ENCODE measurements around the gene MORN1. TPM values are rescaled to one million over a fixed set of nuclear protein-coding genes. Genes with fewer than 3 reads are reported as not detected.

Gene MORN1
- total RNA-seq, 4 donors from 2014 or later = 0.59 to 20.0 (median 9.5) TPM

- no peaks in the 10 kb centered on the region for H3K27me3 ChIP-seq
- DNase-seq = no peak
- no peak overlapping the region for H3K27ac ChIP-seq
- H3K4me3 ChIP-seq = no peak overlapping the region
- TF ChIP-seq CTCF (IDR thresholded peaks at IDR 0.05) (no peak), POLR2A (IDR thresholded peaks at IDR 0.05) (no peak)
- no peaks in the 10 kb centered on the region for H3K9me3 ChIP-seq
- intact Hi-C loops (cut with DNase I; ENCODE audit: low total_unique reads) = no loop called here
- no peaks in the 10 kb centered on the region for H3K36me3 ChIP-seq
- no peaks in the 10 kb centered on the region for H3K4me1 ChIP-seq
Observed at GRCh38 chr1:2437617-2438016, 46.3 kb upstream of the MORN1 start.

- Histone ChIP-seq H3K27ac (no peak overlapping the region), H3K4me1 (no peaks in the 10 kb centered on the region), H3K9me3 (no peaks in the 10 kb centered on the region), H3K4me3 (no peak overlapping the region), H3K36me3 (no peaks in the 10 kb centered on the region), H3K27me3 (no peaks in the 10 kb centered on the region)
- intact Hi-C loops (cut with DNase I; ENCODE audit: low total_unique reads) = no loop called here
- TF ChIP-seq CTCF (IDR thresholded peaks at IDR 0.05) = no peak
- TF ChIP-seq POLR2A (IDR thresholded peaks at IDR 0.05) = no peak
- no peak for DNase-seq
Observed at GRCh38 chr1:2436876-2437275, 45.5 kb upstream of the MORN1 start.

- intact Hi-C loops (cut with DNase I; ENCODE audit: low total_unique reads) = no loop called here
- H3K4me3 ChIP-seq = no peak overlapping the region
- no peak overlapping the region for H3K27ac ChIP-seq
- no peak for DNase-seq
- H3K9me3 ChIP-seq = no peaks in the 10 kb centered on the region
- H3K36me3 ChIP-seq = no peaks in the 10 kb centered on the region
- no peaks in the 10 kb centered on the region for H3K27me3 ChIP-seq
- no peaks in the 10 kb centered on the region for H3K4me1 ChIP-seq
- TF ChIP-seq CTCF (IDR thresholded peaks at IDR 0.05) (no peak), POLR2A (IDR thresholded peaks at IDR 0.05) (no peak)
Observed at GRCh38 chr1:2435746-2436355, 44.5 kb upstream of the MORN1 start.

GRCh38 chr1:2435091-2435490 is 43.7 kb upstream of the MORN1 start:
- intact Hi-C loops (cut with DNase I; ENCODE audit: low total_unique reads) = no loop called here
- Histone ChIP-seq H3K27me3 (no peaks in the 10 kb centered on the region), H3K4me3 (no peak overlapping the region), H3K27ac (no peak overlapping the region), H3K4me1 (no peaks in the 10 kb centered on the region), H3K36me3 (no peaks in the 10 kb centered on the region), H3K9me3 (no peaks in the 10 kb centered on the region)
- DNase-seq = no peak
- TF ChIP-seq CTCF (IDR thresholded peaks at IDR 0.05) (no peak), POLR2A (IDR thresholded peaks at IDR 0.05) (no peak)

- Histone ChIP-seq H3K4me1 (no peaks in the 10 kb centered on the region), H3K4me3 (no peak overlapping the region), H3K27ac (no peak overlapping the region), H3K27me3 (no peaks in the 10 kb centered on the region), H3K36me3 (no peaks in the 10 kb centered on the region), H3K9me3 (no peaks in the 10 kb centered on the region)
- DNase-seq = no peak
- intact Hi-C loops (cut with DNase I; ENCODE audit: low total_unique reads) = no loop called here
- TF ChIP-seq CTCF (IDR thresholded peaks at IDR 0.05) = no peak
- no peak for TF ChIP-seq POLR2A (IDR thresholded peaks at IDR 0.05)
Observed at GRCh38 chr1:2433936-2434655, 42.7 kb upstream of the MORN1 start.

Data from uterus (tissue), 4 donors.